GM23338 (cell line): ENCODE results near the gene CCDC92B.

Experiments
- CREB1 ChIP-seq: fragments of 250-450 bp; sonication (Bioruptor Pico); IDR thresholded peaks from 2 replicates; pipeline ENCODE4 v1.5.0; 2020; ENCODE audit warnings: low read depth, mild to moderate bottlenecking, moderate library complexity
- EZH2phosphoT487 ChIP-seq: fragments of 200-600 bp; sonication (generic); IDR thresholded peaks from one replicate; pipeline ENCODE4 v1.8.1; 2018; ENCODE audit warnings: antibody characterized with exemption; ENCODE audit not compliant: unreplicated experiment
- TF ChIP-seq, protein P1 (sequence below), 2 experiments: fragments of 200-600 bp in 1 of 2; sonication (generic) in 1 of 2; conservative IDR thresholded peaks; 2 replicates each; pipeline versions ENCODE4 v1.5.1 to v1.6.1; 2016 to 2017; ENCODE audit warnings: antibody characterized with exemption in 2 of 2, low read depth in 2 of 2, mild to moderate bottlenecking in 2 of 2, moderate library complexity in 1 of 2

DNA sequence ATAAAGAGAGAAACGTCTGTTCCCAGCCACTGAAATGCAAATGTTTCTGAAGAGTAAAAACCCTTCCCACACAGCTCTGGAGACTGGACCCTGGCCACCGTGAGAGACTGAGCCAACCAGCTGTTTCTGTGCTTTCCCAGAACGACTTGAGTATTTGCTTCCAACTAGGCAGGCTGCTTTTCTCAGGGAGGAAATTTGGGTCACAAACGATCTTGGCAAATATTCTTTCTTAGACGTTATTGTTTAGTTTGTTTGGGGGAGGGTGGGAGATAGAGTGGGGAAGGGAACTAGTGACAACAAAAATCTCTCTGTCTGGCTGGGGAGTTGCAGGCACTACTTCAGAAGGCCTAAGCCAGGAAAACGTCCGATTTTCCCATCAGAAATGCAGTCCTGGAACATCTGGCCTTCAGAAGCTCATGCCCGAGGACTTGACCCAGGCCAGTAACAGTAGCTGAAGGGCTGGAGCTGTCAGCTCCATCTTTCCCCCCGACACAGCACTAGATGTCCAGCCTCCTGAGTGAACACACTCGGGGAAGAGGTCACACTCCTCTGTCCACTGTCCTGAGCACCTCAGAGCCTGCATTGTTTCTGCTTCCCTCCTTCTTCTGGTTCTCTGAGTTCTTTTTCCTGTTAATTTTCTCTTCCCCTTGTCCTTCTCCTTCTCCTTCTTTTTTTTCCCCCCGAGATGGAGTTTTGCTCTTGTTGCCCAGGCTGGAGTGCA, 4.0 kb downstream of the CCDC92B start:
- TF ChIP-seq CREB1 (no peak), EZH2phosphoT487 (no peak)
- TF ChIP-seq, protein P1, sequence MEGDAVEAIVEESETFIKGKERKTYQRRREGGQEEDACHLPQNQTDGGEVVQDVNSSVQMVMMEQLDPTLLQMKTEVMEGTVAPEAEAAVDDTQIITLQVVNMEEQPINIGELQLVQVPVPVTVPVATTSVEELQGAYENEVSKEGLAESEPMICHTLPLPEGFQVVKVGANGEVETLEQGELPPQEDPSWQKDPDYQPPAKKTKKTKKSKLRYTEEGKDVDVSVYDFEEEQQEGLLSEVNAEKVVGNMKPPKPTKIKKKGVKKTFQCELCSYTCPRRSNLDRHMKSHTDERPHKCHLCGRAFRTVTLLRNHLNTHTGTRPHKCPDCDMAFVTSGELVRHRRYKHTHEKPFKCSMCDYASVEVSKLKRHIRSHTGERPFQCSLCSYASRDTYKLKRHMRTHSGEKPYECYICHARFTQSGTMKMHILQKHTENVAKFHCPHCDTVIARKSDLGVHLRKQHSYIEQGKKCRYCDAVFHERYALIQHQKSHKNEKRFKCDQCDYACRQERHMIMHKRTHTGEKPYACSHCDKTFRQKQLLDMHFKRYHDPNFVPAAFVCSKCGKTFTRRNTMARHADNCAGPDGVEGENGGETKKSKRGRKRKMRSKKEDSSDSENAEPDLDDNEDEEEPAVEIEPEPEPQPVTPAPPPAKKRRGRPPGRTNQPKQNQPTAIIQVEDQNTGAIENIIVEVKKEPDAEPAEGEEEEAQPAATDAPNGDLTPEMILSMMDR (conservative IDR thresholded peaks at IDR 0.05; ENCODE audit: low read depth in 2 of 2), result no peak
